ENCODE measurements around the gene LPCAT1. TPM values are rescaled to one million over a fixed set of nuclear protein-coding genes. Genes with fewer than 3 reads are reported as not detected.

The LPCAT1 gene
- total RNA-seq, 2 donors from 2014 or later = 78.5 to 124 TPM

DNA sequence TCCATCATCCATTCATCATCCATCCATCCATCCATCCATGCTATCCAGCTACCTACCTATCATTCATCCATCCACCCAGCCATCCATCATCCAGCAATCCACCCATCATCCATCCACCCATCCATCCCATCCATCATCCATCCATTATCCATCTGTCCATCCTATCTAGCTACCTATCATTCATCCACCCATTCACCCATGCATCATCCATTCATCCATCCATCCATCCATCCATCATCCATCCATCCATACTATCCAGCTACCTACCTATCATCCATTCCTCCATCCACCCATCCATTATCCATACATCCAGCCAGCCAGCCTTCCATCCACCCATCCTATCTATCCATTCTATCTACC is 104.9 kb downstream of the LPCAT1 start:
- Histone ChIP-seq H3K36me3 (ENCODE audit: control insufficient read depth, insufficient read depth, low read length) (no peaks in the 10 kb centered on the region), H3K9ac (ENCODE audit: extremely low read depth, low read length, poor library complexity, severe bottlenecking) (no peak overlapping the region), H3K27ac (ENCODE audit: low read depth, low read length) (no peak overlapping the region), H3K9me3 (ENCODE audit: control insufficient read depth, low read length) (no peaks in the 10 kb centered on the region), H3K4me1 (ENCODE audit: control insufficient read depth, insufficient read depth, low read length) (no peaks in the 10 kb centered on the region), H3K27me3 (ENCODE audit: control insufficient read depth, insufficient read depth, low read length, poor library complexity, severe bottlenecking) (no peaks in the 10 kb centered on the region), H3K4me3 (ENCODE audit: low read length) (no peak overlapping the region)
- Mint-ChIP-seq H3K36me3 (ENCODE audit: low read depth) (no peaks in the 10 kb centered on the region), H3K27ac (no peak overlapping the region), H3K4me3 (no peak overlapping the region), H3K9me3 (no peaks in the 10 kb centered on the region), H3K4me1 (no peaks in the 10 kb centered on the region), H3K27me3 (ENCODE audit: insufficient read depth) (peaks cover 3% of the 10 kb centered on the region)
- DNase-seq = no peak
- TF ChIP-seq, protein P1, sequence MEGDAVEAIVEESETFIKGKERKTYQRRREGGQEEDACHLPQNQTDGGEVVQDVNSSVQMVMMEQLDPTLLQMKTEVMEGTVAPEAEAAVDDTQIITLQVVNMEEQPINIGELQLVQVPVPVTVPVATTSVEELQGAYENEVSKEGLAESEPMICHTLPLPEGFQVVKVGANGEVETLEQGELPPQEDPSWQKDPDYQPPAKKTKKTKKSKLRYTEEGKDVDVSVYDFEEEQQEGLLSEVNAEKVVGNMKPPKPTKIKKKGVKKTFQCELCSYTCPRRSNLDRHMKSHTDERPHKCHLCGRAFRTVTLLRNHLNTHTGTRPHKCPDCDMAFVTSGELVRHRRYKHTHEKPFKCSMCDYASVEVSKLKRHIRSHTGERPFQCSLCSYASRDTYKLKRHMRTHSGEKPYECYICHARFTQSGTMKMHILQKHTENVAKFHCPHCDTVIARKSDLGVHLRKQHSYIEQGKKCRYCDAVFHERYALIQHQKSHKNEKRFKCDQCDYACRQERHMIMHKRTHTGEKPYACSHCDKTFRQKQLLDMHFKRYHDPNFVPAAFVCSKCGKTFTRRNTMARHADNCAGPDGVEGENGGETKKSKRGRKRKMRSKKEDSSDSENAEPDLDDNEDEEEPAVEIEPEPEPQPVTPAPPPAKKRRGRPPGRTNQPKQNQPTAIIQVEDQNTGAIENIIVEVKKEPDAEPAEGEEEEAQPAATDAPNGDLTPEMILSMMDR (conservative IDR thresholded peaks at IDR 0.05) = no peak

DNA sequence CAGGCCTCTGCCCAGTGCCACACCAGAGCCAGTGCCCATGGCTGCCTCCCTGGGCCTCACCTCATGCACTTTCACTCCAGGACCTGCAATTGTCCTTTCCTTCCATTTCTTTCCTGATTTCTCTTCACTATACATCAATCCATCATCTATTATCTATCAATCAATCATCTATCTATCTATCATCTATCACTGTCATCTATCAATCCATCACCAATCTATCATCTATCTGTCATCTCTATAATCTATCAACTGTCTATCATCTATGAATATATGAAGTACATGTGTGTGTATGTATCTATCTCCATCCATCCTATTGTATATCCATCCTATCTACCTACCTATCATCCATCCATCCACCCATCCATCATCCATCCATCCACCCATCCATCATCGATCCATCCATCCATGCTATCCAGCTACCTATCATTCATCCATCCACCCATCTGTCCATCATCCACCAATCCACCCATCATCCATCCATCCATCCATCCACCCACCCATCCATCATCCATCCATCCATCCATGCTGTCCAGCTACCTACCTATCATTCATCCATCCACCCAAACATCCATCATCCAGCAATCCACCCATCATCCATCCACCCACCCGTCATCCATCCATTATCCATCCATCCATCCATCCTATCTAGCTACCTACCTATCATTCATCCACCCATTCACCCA is 105.4 kb downstream of the LPCAT1 start:
- peaks cover 3% of the 10 kb centered on the region for H3K27me3 Mint-ChIP-seq (ENCODE audit: insufficient read depth)
- TF ChIP-seq, protein P1 (conservative IDR thresholded peaks at IDR 0.05) = no peak
- no peak overlapping the region for H3K27ac Mint-ChIP-seq
- no peaks in the 10 kb centered on the region for H3K36me3 ChIP-seq (ENCODE audit: control insufficient read depth, insufficient read depth, low read length)
- H3K9me3 ChIP-seq (ENCODE audit: control insufficient read depth, low read length) = no peaks in the 10 kb centered on the region
- no peak for DNase-seq
- H3K36me3 Mint-ChIP-seq (ENCODE audit: low read depth) = no peaks in the 10 kb centered on the region
- H3K27me3 ChIP-seq (ENCODE audit: control insufficient read depth, insufficient read depth, low read length, poor library complexity, severe bottlenecking) = no peaks in the 10 kb centered on the region
- H3K4me3 ChIP-seq (ENCODE audit: low read length) = no peak overlapping the region
- H3K4me1 ChIP-seq (ENCODE audit: control insufficient read depth, insufficient read depth, low read length) = no peaks in the 10 kb centered on the region
- no peaks in the 10 kb centered on the region for H3K4me1 Mint-ChIP-seq
- H3K4me3 Mint-ChIP-seq = no peak overlapping the region
- WGBS, 2 experiments (ENCODE audit: insufficient coverage in 1 of 2, insufficient read length in 1 of 2) = 84 to 90% methylated on average over 2 of the region's 2 CpGs
- H3K27ac ChIP-seq (ENCODE audit: low read depth, low read length) = no peak overlapping the region
- H3K9ac ChIP-seq (ENCODE audit: extremely low read depth, low read length, poor library complexity, severe bottlenecking) = no peak overlapping the region
- no peaks in the 10 kb centered on the region for H3K9me3 Mint-ChIP-seq

DNA sequence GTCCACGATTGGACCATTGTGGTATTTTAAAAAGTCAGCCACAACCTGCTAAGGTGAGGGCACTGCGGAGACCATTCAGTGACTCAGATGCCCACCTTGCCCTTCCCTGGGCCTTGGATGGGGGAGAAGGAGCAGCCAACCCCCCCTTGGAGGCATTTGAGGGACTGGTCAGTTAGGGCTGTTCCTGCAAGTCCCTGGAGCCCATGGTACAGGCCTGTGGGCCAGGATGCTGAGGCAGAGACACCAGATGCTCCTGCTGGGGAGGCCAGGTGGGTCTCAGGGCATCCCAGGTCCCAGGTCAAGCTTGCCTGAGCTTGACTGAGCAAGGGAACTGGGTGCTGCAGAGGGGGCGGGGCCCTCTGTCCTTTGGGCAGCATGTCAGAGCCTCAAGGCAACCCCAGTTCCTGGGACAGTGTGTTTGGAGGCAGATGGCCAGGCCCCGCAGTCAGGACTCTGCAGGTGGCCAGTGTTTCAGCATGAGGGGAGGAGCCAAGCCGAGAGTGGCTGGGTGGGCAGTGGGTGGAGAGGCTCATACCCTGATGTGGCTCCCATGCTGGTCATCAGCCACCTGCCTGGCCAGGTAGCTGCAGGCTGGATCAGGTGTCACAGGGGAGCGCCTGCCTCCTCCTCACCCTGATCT is 106.1 kb downstream of the LPCAT1 start:
- H3K4me1 ChIP-seq (ENCODE audit: control insufficient read depth, insufficient read depth, low read length) = no peaks in the 10 kb centered on the region
- no peaks in the 10 kb centered on the region for H3K4me1 Mint-ChIP-seq
- whole genome bisulfite sequencing, 2 experiments (ENCODE audit: insufficient coverage in 1 of 2, insufficient read length in 1 of 2) = 82 to 100% methylated on average over 1 to 6 of the region's 6 CpGs
- H3K9me3 ChIP-seq (ENCODE audit: control insufficient read depth, low read length) = no peaks in the 10 kb centered on the region
- no peak overlapping the region for H3K27ac ChIP-seq (ENCODE audit: low read depth, low read length)
- no peak overlapping the region for H3K4me3 Mint-ChIP-seq
- no peak for DNase-seq
- no peak overlapping the region for H3K4me3 ChIP-seq (ENCODE audit: low read length)
- no peaks in the 10 kb centered on the region for H3K36me3 ChIP-seq (ENCODE audit: control insufficient read depth, insufficient read depth, low read length)
- H3K27me3 Mint-ChIP-seq (ENCODE audit: insufficient read depth) = peaks cover 3% of the 10 kb centered on the region
- no peaks in the 10 kb centered on the region for H3K9me3 Mint-ChIP-seq
- H3K27ac Mint-ChIP-seq = no peak overlapping the region
- H3K36me3 Mint-ChIP-seq (ENCODE audit: low read depth) = no peaks in the 10 kb centered on the region
- TF ChIP-seq, protein P1 (conservative IDR thresholded peaks at IDR 0.05) = no peak
- no peak overlapping the region for H3K9ac ChIP-seq (ENCODE audit: extremely low read depth, low read length, poor library complexity, severe bottlenecking)
- H3K27me3 ChIP-seq (ENCODE audit: control insufficient read depth, insufficient read depth, low read length, poor library complexity, severe bottlenecking) = no peaks in the 10 kb centered on the region

Data from endodermal cell (in vitro differentiated cells).